Endometrial microvascular endothelial cells (primary cell): ENCODE results near the gene GNGT1. TPM values are rescaled to one million over a fixed set of nuclear protein-coding genes. Genes with fewer than 3 reads are reported as not detected.

Experiments used
- in situ Hi-C: cut with HindIII; loops from 2 replicates; pipeline ENCODE4 v1.10.0; 2017; ENCODE audit warnings: low sequenced_read_pairs, low pct_unique_long_range_greater_than_20kb; ENCODE audit errors: inconsistent ontology term
- total RNA-seq: library from RNA; depleted of rRNA; stranded (reverse); fragments of >200 nt; gene quantifications from one replicate; pipeline ENCODE4 v1.2.3, GENCODE V29; 2015; ENCODE audit errors: inconsistent ontology term

The GNGT1 gene
- total RNA-seq, 1 donor from 2014 or later, result not detected

DNA sequence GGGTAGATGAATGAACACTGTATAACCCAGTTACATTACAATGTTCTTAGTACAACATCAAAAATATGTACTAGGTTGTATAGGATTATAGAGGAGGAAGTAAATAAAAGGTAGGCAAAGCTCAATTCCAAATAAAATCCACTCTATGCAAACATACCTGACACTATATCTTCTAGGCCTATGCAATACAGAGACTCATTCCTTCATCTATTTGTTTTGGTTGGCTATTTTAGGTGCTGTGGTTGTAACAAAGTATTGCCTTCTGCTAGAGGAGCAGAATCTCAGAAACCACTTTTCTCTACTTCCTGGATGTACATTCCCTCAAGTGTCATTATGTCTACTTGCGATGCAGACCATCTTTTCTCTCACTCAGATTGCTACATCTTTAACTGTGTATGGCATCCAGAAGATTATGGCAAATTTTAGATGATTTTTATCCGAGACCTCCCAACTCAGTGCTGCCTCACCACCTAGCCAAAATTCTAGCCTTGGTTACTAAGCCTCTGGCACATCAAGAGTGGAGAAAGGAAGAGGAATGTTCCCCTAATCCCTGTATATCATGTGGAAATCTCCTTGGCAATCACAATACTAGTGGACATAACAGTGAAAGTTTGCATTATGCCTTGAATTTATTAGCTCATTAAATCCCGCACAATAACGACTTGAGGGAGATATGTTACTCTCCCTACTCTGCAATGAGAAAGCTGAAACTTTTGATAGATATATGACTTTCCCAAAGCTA, 10.3 kb upstream of the GNGT1 start:
- in situ Hi-C loops, result no loop called here

DNA sequence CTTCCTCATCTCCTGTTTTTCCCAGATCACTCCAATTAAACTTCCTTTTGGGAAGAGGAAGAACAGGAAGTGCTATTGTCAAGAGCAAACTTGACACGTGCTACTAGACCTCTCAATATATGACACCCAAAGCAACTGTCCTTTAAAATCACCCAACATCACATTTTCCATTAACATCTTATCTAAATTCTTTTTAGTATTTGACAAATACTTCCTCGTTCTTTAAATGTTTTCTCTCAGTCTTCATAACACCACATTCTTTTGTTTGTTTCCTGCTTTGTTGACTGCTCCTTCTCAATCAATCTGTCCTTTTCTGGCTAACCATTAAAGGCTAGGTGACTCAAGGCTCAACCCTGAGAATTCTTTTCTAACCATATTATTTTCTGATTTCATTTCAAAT, 8.7 kb upstream of the GNGT1 start:
- in situ Hi-C loops, result no loop called here

GRCh38 chr7:93902777-93903423, 3.5 kb upstream of the GNGT1 start:
- in situ Hi-C loops, result loop anchor here (25.0 kb wide), 1 partner anchor 284 kb away; no protein-coding TSS in a partner anchor

- in situ Hi-C loops, result loop anchor here (25.0 kb wide), 1 partner anchor 277 kb away; no protein-coding TSS in a partner anchor
Measured at GRCh38 chr7:93910076-93910994, 4.0 kb downstream of the GNGT1 start.

GRCh38 chr7:93911242-93911641, 4.9 kb downstream of the GNGT1 start:
- in situ Hi-C loops, result loop anchor here (25.0 kb wide), 1 partner anchor 276 kb away; no protein-coding TSS in a partner anchor

- in situ Hi-C loops, result loop anchor here (25.0 kb wide), 1 partner anchor 276 kb away; no protein-coding TSS in a partner anchor
Measured at GRCh38 chr7:93911661-93912060, 5.3 kb downstream of the GNGT1 start.

- in situ Hi-C loops, result loop anchor here (25.0 kb wide), 1 partner anchor 274 kb away; no protein-coding TSS in a partner anchor
Measured at GRCh38 chr7:93913197-93913596, 6.8 kb downstream of the GNGT1 start.

GRCh38 chr7:93914581-93915066, 8.3 kb downstream of the GNGT1 start:
- in situ Hi-C loops, result loop anchor here (25.0 kb wide), 1 partner anchor 273 kb away; no protein-coding TSS in a partner anchor

GRCh38 chr7:93915206-93915842, 9.0 kb downstream of the GNGT1 start:
- in situ Hi-C loops, result loop anchor here (25.0 kb wide), 1 partner anchor 272 kb away; no protein-coding TSS in a partner anchor

DNA sequence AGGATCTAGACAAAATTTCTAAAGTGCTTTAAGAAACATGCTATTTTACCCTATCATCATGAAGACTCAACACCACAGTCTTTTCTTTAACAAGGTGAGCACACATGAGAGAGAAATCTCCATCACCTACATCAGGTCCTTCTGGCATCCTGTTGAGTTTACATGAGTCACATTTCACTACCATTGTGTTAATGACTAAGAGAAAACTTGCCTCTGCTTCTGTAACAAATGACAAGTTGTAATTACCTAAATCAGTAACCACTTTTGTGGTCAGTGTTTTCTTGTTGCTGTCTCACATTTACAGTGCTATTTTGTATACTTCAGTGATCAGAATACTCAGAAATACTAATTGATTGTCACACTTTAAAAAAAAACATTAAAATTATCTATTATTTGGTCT, 9.5 kb downstream of the GNGT1 start:
- in situ Hi-C loops, result loop anchor here (25.0 kb wide), 1 partner anchor 271 kb away; no protein-coding TSS in a partner anchor

DNA sequence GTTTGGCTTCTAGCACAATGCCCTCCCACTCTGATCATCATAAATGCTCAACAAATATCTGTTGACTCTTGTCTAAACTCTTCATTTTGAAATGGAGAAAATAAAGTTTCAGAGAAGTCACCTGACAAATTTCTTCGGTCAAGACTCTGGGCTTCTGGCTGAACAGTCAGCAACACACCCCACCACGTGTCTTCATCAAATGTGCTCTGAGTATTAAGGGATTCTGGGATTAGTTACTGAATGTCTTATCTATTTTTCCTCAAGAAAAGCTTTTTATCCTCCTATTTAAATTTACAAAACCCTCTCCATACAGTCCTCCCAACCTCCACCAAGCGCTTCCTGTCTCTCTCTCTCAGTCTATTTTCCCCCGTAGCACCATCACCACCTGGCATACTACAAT, 9.9 kb downstream of the GNGT1 start:
- in situ Hi-C loops, result loop anchor here (25.0 kb wide), 1 partner anchor 271 kb away; no protein-coding TSS in a partner anchor

- in situ Hi-C loops, result loop anchor here (25.0 kb wide), 1 partner anchor 267 kb away; no protein-coding TSS in a partner anchor
Measured at GRCh38 chr7:93920496-93921182, 14.3 kb downstream of the GNGT1 start.

DNA sequence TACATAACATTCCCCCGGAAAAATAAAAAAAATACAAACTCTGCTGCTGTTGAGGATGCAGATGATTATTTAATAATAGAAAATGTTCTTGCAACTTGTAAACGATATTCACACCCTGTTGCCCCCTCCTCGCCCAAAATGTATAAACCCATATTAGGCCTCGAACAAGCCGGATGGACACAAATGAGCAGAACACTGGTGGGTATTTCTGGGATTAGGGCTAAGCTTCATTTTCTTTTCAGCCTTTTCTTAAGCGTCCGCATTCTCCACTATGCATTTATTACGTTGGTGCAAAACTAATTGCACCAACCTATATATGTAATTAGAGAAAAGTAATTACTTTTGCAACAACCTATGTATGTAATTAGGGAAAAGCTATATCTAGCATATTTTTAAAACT, 14.8 kb downstream of the GNGT1 start:
- in situ Hi-C loops, result loop anchor here (25.0 kb wide), 1 partner anchor 266 kb away; no protein-coding TSS in a partner anchor

GRCh38 chr7:93921607-93922566, 15.5 kb downstream of the GNGT1 start, which contains the start of gene GNG11:
Gene GNG11 (plus strand): TSS chr7:93921735. CDS start chr7:93922138, 403 bp downstream.
- in situ Hi-C loops, result loop anchor here (25.0 kb wide), 1 partner anchor 265 kb away; no protein-coding TSS in a partner anchor

- in situ Hi-C loops, result loop anchor here (25.0 kb wide), 1 partner anchor 264 kb away; no protein-coding TSS in a partner anchor
Measured at GRCh38 chr7:93923296-93923695, 16.9 kb downstream of the GNGT1 start.

DNA sequence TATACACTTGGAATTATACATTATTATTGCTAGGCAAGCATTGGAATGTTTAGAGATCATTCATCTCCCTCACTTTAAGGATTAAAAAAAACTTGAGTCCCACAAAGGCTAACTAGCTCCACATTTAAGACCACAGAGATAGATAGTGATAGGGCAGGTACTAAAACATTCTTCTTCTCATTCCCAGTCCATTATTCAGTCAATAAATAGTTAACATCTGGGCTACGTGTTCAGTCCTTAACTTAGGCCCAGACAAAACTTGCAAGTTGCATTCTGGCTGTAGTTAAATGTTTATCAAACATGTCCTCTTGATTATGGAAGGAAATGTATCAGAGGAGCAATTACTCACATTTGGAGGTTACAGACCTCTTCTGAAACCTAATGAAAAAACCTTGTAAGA, 17.6 kb downstream of the GNGT1 start:
- in situ Hi-C loops, result loop anchor here (25.0 kb wide), 1 partner anchor 263 kb away; no protein-coding TSS in a partner anchor
